NCI-H526 treated with DMSO at 0.1 percent for 48 hours (cell line): ENCODE measurements around the gene AMOTL1.
"Not testable (repeated sequence)": the region's sequence is repeated elsewhere in the genome, so short reads cannot be mapped to it uniquely, and the experiment has no call there.

Experiments
- DNase-seq: peaks from one replicate; lab custom pipeline; 2025; lab: John Stamatoyannopoulos, UW

AMOTL1 gene

GRCh38 chr11:94883878-94884277, 115.7 kb downstream of the AMOTL1 start:
- no peak for DNase-seq

- DNase-seq = no peak
These were observed 116.2 kb downstream of the AMOTL1 start for GRCh38 chr11:94884376-94884775.

- no peak for DNase-seq
These were observed 117.0 kb downstream of the AMOTL1 start for GRCh38 chr11:94885133-94885532.

- no peak for DNase-seq
These were observed 117.4 kb downstream of the AMOTL1 start for GRCh38 chr11:94885581-94885980.

- no peak for DNase-seq
These were observed 120.0 kb downstream of the AMOTL1 start for GRCh38 chr11:94888204-94888603.

GRCh38 chr11:94895451-94895850, 127.3 kb downstream of the AMOTL1 start:
- no peak for DNase-seq

GRCh38 chr11:94895971-94896370, 127.8 kb downstream of the AMOTL1 start:
- no peak for DNase-seq

GRCh38 chr11:94897330-94897768, 129.2 kb downstream of the AMOTL1 start:
- peak; percentile 52 for DNase-seq

- DNase-seq = no peak
These were observed 139.1 kb downstream of the AMOTL1 start for GRCh38 chr11:94907226-94907625.

GRCh38 chr11:94909371-94909820, 141.2 kb downstream of the AMOTL1 start:
- no peak for DNase-seq

GRCh38 chr11:94910270-94910669, 142.1 kb downstream of the AMOTL1 start:
- DNase-seq = no peak

GRCh38 chr11:94910779-94911178, 142.6 kb downstream of the AMOTL1 start:
- DNase-seq = no peak

GRCh38 chr11:94912806-94913205, 144.7 kb downstream of the AMOTL1 start:
- DNase-seq = no peak

GRCh38 chr11:94913718-94914394, 145.7 kb downstream of the AMOTL1 start:
- DNase-seq = not testable (repeated sequence)

- no peak for DNase-seq
These were observed 152.2 kb downstream of the AMOTL1 start for GRCh38 chr11:94920311-94920710.

GRCh38 chr11:94922321-94923003, 154.3 kb downstream of the AMOTL1 start:
- no peak for DNase-seq

GRCh38 chr11:94923004-94923334, 154.8 kb downstream of the AMOTL1 start:
- DNase-seq = no peak

GRCh38 chr11:94924171-94924572, 156.0 kb downstream of the AMOTL1 start:
- DNase-seq = no peak

- no peak for DNase-seq
These were observed 156.5 kb downstream of the AMOTL1 start for GRCh38 chr11:94924612-94925011.

GRCh38 chr11:94925422-94926270, 157.5 kb downstream of the AMOTL1 start:
- no peak for DNase-seq

- DNase-seq = no peak
These were observed 158.1 kb downstream of the AMOTL1 start for GRCh38 chr11:94926271-94926625.
